OCI-LY7 (cell line): ENCODE measurements around the gene PPP1R26.

Experiments
- CTCF ChIP-seq: fragments of 200-600 bp; sonication (generic); conservative IDR thresholded peaks from 2 replicates; pipeline ENCODE4 v1.5.1; 2014; ENCODE audit warnings: mild to moderate bottlenecking, antibody characterized with exemption, low read length, moderate library complexity, mixed read lengths
- EZH2phosphoT487 ChIP-seq: fragments of 200-600 bp; sonication (generic); IDR thresholded peaks from 2 replicates; pipeline ENCODE4 v1.6.1; 2018; ENCODE audit warnings: low read depth, borderline replicate concordance, mild to moderate bottlenecking, mixed run types, antibody characterized with exemption, low read length, moderate library complexity, mixed read lengths

GRCh38 chr9:135485832-135486231 is 6.2 kb downstream of the PPP1R26 start:
- TF ChIP-seq CTCF (no peak), EZH2phosphoT487 (no peak)
